Measurements from ENCODE around the gene FXYD7.
"Not testable (repeated sequence)": the region's sequence is repeated elsewhere in the genome, so short reads cannot be mapped to it uniquely, and the experiment has no call there.

Gene FXYD7

DNA sequence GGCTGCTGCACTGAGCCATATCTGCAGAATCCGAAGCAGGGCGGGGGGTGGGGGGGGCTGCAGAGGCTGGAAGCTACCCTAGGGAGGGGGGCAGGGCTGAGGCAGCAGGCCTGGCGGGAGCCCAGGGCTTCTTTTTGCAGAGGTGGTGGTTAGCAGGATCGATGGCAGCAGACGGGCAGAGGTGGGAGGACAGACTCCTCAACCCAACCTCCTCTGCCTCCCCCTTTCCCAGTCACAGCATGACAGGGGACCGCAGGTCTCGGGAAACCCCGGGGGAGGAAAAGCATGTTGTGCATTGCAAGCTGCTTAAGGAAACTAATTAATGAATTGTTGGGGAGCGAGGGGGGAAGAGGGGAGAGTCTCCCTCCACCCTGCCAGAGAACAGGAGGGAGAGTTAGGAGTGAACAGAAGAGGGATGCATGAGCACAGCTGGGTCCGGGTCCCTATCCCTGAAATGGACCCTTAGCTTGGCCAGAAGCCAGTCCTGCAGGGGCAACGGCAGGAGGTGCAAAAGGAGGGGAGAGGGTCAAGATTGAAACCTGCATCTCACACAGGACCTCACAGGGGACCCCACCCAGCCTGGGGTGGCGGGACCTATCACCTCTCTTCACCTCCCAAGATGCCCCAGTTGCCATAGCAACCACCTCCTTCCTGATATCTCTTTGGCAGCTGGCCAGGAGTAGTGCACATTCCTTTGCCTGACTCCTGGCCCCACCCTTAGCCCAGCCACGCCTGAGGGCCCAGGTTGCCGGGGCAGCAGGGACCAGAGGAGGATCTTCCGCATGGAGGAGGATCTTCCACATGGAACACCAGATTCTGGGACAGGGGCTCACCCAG lies 1.8 kb downstream of the FXYD7 start:
- peak; percentile 26 for DNase-seq (ENCODE audit: low read depth)

DNA sequence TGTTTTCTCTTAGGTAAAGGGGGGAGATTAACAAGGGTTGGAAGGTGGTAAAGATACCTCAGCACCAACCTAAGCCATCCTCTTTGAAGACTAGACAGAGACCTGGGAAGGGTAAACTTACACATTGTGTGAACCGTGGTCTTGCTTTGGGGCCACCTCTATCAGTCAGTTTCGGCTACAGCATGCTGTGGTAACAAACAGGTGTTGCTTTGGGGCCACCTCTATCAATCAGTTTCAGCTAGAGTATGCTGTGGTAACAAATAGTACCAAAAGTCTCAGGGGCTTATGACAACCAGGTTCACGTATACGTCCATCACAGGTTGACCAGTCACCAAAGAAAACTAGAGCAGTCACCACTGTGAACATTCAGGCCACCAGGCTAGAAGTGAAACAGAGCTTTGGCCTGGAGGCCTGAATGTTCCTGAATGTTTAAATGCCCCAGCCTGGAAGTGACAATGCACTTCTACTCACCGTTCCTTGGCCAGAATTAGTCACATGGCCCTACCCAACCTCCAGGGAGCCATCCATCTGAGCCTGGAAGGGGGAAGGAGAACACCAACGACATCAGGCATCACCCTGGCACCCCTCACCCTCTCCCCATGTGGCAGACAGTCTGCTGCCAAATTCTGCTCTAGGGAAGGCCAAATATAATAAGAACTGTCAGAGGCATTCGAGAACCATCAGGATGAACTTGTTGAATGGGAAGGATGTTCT lies 3.8 kb downstream of the FXYD7 start:
- no peak for DNase-seq (ENCODE audit: low read depth)

DNA sequence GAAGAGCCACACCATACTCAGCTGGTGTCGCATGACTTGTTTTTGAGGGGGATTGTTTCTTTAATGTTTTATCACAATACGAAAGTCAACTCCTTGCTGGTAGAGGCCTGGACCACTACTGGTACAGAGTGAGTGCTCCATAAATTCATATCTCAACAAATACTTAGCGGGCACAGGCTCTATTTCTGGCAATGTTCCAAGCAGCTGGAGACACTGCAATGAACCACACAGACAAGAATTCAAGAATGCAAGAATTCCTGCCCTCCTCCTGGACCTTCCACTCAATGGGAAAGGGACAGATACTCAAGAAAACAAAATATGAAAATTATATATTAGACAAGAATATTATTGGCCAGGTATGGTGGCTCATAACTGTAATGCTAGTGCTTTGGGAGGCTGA lies 6.4 kb downstream of the FXYD7 start:
- no peak for DNase-seq (ENCODE audit: low read depth)

DNA sequence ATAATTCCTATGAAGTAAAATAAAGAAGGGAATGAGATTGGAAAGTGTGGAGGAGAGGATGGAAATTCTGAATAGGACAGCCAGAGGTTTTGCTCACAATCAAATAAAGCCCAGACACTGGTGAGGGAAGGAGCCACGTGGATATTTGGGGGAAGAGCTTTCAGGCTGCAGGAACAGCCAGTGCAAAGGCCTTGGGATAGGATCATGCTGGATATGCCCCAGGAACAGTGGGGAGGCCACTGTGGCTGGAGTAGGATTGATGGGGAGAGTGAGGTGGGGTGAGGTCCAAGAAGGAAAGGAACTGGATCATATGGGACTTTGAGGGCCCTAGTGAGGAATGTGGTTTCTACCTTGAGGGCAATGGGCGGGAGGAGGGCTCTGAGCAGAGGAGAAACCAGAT lies 7.4 kb downstream of the FXYD7 start:
- no peak for DNase-seq (ENCODE audit: low read depth)

GRCh38 chr19:35151273-35152065 lies 8.4 kb downstream of the FXYD7 start:
- DNase-seq (ENCODE audit: low read depth) = no peak

DNA sequence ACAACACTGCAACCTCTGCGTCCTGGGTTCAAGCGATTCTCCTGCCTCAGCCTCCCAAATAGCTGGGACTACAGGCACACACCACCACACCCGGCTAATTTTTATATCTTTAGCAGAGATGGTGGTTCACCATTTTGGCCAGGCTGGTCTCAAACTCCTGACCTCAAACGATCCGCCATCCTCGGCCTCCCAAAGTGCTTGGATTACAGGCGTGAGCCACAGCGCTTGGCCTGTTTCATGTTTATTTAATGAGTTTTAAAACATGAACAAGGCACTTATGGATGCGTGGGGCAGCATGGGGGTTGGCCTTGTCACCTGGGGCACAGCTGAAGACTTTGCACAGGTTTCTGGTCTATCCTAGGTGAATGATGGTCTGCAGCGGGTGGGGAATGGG lies 10.1 kb downstream of the FXYD7 start:
- not testable (repeated sequence) for DNase-seq (ENCODE audit: low read depth)

DNA sequence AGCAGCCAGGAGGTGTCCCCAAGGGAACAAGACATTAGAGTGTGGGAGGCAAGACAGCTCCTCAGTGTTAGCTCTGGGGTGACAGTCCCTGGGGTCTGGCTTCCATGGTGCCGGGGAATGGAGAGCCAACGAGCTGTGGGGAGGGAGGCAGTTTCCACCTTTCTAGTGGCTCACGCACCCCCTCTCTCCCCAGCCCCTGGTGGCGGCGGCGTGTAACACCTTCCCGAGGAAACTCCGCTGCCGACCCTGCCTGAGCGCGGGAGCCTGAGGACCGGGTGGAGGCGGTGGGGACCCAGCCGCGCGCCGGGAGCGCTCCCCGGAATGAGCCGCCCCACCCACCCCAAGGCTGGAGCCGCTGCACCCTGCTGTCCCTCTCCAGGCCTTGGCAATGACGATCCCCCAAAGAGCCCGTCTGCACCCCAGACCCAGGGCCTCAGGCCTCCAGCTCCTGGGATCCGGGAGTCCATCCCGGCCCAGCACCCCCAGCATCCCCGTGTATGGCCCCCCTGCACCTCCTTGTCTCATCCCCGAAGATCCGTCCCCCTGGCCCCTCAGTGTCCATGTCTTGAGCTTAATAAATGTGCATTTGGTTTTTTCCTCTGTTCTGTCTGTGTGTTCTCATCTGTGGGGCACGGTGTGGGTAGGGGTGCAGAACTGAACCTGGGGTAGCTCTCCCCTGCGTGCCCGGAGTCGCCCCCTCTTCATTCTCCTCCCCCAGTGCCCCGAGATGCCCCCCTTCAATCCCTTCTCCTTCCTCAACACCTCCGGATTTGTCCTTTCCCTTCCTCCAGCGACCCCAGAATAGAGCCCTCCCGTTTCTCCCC lies 10.9 kb downstream of the FXYD7 start:
- DNase-seq (ENCODE audit: low read depth) = peak; percentile 48

DNA sequence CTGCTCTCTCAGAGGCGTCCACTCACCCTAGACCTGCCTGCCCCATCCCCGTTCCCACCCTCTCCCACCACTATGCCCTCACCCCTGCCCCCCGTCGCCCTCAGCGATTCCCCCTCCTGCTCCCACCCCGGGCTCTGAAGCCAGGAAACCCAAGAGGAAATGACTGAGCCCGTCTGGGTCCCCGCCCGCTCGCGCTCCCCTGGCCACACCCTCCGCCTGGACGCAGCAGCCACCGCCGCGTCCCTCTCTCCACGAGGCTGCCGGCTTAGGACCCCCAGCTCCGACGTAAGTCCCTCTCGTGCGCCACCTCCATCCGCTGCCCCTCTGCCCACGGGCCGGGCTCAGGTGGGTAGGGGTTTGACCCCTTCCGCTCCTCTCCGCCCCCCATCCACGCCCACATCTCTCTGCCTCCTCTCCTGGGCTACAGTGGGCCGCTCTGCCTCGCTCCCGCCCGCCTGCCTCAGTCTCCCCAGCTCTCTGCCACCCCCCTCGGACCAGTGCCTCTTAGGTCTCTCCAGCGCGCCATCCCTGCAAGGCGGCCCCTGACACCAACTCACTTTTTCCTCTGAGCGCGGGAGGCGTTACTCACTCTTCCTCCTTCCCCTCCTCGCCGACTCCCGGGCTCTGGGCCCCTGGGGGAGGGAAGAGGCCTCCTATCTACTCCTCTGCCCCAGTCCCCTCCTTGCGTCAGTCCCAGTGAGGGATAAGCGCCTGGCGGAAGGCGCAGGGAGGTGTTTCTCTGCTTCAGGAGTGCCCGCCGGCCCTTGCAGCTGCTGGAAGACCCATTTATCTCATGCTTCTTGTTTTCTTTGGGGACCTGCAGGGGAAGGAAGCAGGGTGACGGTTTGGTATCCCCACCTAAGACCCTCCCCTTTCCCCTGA lies 11.7 kb downstream of the FXYD7 start, which contains the start of gene FXYD5:
FXYD5 (plus strand) TSS at position 211 of the 882 bp plus-strand sequence. CDS start 816 bp downstream, outside the sequence.
- DNase-seq (ENCODE audit: low read depth) = peak; percentile 61

DNA sequence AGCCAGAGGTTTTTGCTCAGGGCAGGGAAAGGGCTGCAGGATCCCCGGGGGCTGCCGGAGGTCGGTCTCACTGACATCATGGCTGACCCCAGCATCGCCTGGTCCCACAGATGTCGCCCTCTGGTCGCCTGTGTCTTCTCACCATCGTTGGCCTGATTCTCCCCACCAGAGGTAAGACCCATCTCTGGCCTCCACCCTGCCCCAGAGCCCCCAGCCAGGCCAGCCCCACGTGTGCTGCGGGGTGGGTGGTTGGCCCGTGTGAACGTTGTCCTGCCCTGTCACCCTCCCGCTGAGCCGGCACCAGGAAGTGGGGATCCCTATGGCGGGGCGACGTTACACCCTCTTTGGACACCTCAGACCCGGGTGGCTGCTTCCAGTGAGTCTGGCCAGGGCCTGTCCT lies 12.4 kb downstream of the FXYD7 start:
- no peak for DNase-seq (ENCODE audit: low read depth)

DNA sequence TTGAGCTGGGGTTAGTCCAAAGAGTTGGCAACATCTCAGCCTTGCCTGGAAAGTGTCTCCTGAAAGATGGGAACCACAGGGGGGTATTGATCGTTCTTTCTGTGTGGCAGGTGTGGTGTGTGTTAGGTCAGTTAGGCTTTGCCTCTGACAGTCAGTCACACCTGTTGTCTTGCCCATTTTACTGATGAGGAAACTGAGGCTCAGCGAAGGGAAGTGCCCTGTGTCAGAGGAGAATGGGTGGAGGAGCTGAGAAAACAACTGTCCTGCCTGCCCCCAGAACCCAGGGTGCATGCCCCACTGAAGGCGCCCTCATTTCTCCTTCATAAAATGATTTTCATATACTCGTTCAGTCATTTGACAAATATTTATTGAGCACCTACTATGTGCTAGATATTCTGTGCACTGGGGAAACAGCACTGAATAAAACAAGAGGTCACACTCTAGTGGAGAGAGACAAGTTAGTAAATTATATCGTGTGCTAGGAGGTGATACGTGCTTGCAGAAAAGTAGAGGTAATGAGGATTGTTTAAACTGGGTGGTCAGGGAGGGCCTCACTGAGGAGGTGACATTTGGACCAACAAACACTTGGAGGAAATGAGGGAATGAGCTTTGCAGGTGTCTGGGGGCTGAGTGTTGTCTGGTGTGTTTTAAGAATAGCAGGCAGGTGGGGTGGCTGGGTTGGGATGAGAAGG lies 13.1 kb downstream of the FXYD7 start:
- no peak for DNase-seq (ENCODE audit: low read depth)

DNA sequence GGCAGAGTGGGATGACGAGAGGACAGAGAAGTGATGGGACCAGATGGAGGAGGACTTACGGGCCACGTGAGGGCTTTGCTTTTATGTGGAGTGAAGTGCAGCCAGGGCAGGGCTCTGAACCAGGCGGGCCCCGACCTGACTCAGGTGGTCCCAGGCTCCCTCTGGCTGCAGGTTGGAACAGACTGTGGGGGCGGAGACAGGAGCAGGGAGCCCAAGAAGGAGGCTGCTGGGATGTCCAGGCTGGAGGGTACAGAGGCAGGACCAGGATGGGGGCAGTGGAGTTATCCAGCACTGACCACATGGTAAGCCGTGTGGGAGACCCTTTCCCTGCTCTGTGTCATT lies 13.6 kb downstream of the FXYD7 start:
- DNase-seq (ENCODE audit: low read depth) = no peak

- DNase-seq (ENCODE audit: low read depth) = no peak
Observed at GRCh38 chr19:35157431-35157830, 14.4 kb downstream of the FXYD7 start.

GRCh38 chr19:35159606-35160005 lies 16.6 kb downstream of the FXYD7 start:
- DNase-seq (ENCODE audit: low read depth) = no peak

- DNase-seq (ENCODE audit: low read depth) = no peak
Observed at GRCh38 chr19:35160629-35161433, 17.8 kb downstream of the FXYD7 start.

- DNase-seq (ENCODE audit: low read depth) = no peak
Observed at GRCh38 chr19:35161434-35161743, 18.3 kb downstream of the FXYD7 start.

DNA sequence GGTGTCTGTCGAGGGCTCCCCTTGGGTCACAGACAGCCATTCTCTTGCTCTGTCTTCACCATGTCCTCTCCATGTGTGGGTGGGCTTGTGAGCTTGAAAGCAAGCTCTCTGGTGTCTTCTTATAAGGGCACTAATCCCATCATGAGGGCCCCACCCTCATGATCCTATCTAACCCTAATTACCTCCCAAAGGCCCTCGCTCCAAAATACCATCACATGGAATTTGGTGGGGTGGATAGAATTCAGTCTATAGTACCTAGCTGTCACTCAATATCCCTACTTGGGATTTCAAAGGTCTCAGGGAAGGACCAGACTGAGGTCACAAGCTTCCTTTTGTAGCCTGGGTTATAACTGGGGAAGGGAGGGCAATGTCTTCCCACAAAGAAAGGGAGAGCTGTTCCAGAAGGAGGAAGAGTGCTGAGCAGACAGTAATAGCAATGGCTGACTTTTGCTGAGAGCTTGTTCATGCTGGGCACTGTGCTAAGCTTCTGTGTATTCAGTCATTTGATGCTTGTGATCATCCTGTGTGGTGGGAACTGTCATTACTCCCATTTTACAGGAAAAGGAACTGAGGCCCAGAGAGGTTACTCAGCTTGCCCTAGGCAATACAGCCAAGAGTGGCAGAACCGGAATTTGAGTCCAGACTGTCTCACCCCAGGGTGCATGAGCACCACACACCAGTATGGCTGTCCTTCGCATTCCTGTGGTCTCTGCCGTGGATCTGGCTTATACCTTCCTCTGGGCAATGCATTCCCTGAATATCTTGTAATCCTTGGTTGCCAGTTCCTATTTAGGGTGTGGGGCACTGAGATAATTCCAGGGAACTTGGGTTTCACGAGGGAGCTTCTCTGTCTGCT lies 19.6 kb downstream of the FXYD7 start:
- no peak for DNase-seq (ENCODE audit: low read depth)

- no peak for DNase-seq (ENCODE audit: low read depth)
Observed at GRCh38 chr19:35164418-35164817, 21.4 kb downstream of the FXYD7 start.

Data from T-helper 22 cell (primary cell).